Femur (tissue), 1 donor: ENCODE data around the gene GOLGA8A.
A peak's percentile ranks its signal among the peaks of the same experiment; 100 is the strongest.
"Not testable (repeated sequence)": the region's sequence is repeated elsewhere in the genome, so short reads cannot be mapped to it uniquely, and the experiment has no call there.

ENCODE experiments used
- DNase-seq: peaks from one replicate; pipeline ENCODE4 v3.0.0-alpha.2; 2017

GOLGA8A gene, protein sequence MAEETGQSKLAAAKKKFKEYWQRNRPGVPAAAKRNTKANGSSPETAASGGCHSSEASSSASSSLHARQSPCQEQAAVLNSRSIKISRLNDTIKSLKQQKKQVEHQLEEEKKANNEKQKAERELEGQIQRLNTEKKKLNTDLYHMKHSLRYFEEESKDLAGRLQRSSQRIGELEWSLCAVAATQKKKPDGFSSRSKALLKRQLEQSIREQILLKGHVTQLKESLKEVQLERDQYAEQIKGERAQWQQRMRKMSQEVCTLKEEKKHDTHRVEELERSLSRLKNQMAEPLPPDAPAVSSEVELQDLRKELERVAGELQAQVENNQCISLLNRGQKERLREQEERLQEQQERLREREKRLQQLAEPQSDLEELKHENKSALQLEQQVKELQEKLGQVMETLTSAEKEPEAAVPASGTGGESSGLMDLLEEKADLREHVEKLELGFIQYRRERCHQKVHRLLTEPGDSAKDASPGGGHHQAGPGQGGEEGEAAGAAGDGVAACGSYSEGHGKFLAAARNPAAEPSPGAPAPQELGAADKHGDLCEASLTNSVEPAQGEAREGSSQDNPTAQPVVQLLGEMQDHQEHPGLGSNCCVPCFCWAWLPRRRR

DNA sequence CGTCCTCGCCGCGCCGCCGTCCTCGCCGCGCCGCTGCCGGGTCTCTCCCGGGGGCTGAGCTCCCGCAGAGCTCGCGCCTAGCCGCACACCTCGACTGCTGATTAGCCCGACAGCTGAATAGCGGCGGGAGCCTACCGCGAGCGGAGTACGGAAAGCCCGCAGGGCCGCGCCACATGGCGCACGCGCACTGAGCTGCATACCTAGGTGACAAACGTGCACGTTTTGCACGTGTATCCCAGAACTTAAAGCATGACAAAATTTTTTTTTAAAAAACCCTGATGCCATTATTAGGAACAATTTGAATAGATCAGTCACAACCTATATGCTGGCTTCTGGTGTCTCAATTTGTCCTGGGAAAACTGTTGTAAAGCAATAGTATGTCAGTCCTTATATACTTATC is at the start of gene GOLGA8A:
GOLGA8A (minus strand) TSS at position 122 of the 400 bp plus-strand sequence. CDS start 48,117 bp downstream, outside the sequence.
- peak; percentile 82 for DNase-seq

GRCh38 chr15:34483644-34484043 is 46.0 kb upstream of the GOLGA8A start:
- no peak for DNase-seq

DNA sequence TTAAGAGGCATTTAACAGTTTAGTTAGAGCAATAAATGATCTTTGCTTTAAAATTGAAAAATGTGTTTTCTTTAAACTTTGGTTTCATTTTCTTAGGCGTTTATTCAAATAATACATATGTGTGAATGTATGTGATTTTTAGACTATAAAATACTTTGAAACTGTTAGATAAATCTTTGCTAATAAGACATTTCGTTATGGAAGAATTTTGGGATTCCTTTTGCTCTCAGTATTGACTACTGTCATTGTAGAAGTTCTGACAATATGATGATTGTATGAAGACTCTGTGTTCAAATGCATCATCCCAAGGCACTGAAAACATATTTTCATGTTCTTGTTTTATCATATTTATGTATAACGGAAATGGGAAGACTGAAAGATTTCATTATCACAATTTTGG is 43.8 kb upstream of the GOLGA8A start:
- no peak for DNase-seq

DNA sequence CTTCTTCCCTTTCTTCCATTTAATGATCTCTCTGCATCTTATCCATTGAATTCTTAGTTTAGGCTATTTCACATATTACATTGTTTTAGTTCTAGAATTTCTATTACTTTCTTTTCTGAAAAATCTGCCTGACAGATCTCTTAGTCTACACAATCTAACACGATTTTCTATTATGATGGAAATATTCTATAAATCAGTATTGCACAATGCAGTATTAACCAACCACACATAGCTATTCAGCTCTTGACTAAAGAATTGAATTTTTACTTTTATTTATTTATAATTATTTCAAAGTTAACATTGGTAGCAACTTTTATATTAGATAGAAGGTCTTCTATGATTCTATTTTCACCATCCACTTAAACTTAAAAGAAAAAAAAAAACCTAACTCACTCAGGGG is 36.2 kb upstream of the GOLGA8A start:
- DNase-seq = no peak

DNA sequence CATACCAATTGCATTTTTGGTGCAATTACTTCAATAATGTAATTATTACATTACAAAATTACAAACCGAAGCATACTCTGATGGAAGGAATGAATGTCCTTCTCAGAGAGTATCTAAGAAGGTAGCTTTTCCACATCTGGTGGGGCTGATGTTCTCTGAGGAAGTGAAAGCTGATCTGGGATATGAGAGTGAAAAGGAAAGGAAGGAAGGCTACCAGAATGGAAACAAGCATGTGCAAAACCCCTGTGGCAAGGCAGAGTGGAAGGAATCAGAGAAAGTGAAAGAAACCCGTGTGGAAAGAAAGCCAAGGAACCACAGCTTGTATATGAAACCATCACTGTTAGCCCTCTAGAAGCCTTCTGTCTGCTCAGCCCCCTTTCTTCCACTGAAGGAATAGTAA is 35.3 kb upstream of the GOLGA8A start:
- no peak for DNase-seq

DNA sequence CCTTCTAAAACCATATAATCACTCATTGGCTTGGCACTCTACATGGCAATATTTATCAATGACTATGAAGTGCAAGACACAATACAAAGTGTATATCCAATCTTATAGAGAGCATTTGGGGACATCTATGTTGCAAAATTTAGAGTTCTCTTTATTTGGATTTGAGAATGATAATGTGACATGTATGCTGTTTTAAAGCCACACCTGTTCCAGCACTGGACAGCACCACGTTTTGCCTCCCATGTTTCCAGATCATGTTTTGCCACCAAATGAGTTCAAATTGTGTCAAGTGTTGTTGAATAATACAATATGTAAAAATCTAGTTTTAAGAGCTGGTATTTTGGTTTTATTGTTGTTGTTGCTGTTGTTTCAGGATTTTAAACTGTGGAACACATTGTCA is 33.3 kb upstream of the GOLGA8A start:
- DNase-seq = no peak

- no peak for DNase-seq
Observed at GRCh38 chr15:34470091-34470490, 32.5 kb upstream of the GOLGA8A start.

DNA sequence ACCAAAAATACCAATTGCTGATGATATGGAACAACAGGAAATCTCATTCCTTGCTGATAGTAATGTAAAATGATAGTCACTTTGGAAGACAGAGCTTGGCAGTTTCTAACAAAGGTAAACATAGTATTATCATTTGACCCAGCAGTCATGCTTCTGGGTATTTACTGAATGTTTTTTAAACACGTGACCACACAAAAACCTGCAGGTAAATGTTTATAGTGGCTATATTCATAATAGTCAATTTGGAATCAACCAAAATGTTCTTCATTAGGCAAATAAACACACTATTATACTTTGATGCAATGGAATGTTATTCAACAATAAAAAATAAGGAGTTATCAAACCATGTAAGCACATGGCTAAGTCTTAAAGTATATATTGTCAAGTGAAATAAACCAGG is 24.1 kb upstream of the GOLGA8A start:
- no peak for DNase-seq

GRCh38 chr15:34460451-34460850 is 22.8 kb upstream of the GOLGA8A start:
- DNase-seq = no peak

- no peak for DNase-seq
Observed at GRCh38 chr15:34456658-34457057, 19.1 kb upstream of the GOLGA8A start.

DNA sequence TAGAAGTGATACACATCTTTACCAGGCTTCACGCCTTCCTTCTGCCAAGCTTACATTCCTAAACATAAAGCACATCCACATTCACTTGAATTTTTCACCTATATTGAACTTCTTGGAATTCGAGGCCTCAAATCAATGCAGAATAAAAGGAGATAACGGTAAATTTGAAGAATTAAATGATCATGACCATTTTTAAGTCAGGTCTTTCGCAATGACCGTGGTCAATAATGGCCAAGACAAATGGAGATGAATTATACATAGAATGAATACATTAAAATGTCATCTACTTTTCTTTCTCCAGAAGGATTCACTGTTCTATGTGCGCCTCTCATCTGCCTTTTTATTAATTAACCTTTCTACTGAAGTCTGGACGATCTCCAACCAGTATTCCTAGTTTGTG is 5.3 kb upstream of the GOLGA8A start:
- no peak for DNase-seq

DNA sequence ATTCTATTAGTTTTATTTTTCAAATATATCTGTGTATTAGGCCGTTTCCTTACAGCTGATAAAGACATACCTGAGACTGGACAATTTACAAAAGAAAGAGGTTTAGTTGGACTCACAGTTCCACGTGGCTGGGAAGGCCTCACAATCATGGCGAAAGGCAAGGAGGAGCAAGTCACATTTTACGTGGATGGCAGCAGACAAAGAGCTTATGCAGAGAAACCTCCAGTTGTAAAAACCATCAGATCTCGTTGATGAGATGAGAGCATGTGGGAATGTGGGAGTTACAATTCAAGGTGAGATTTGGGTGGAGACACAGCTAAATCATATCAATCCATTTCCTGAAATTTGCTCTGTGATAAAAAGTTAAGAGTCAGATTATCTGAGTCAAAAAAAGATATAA is 2.3 kb upstream of the GOLGA8A start:
- DNase-seq = no peak

- DNase-seq = peak; percentile 57
Observed at GRCh38 chr15:34436956-34437442, 609 bp downstream of the GOLGA8A start.

DNA sequence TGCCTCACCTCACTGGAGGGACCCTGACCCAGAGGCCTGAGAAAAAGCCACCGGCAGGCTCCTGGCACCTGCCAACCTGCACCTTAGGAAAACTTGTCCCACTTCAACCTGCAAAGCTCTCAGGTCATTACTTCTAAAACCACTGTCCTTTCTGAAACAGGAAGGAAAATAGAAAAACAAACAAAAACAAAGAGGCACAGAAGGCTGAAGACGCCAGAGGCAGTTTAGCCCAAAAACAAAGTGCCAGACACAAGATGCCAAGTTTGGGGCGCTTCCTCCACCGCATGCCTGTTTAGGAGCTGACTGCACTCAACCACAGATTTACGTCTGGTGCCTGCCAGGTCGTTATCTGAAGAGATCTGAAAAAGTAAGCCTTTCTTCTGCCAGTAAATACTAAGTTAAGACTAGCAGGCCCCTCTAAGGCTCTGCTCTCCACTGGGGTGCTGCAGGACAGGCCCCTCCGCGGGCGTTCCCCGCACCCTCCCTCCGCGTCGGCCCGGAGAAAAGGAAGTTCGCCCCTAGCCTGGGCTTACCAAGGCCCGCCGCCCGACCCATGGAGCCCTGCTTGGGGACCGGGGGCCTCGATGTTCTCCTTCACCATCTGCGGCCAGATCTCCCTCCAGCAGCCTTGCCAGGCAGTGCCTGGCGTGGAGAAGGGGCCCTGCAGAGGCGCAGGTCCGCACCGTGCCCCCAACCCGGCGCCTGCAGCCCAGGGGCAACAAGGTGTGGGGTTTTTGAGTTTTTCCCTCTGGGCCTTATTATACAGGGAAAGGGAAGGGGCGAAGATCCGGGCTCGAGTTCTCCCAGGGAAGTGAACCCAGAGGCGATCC is 1.3 kb downstream of the GOLGA8A start:
- DNase-seq = no peak

DNA sequence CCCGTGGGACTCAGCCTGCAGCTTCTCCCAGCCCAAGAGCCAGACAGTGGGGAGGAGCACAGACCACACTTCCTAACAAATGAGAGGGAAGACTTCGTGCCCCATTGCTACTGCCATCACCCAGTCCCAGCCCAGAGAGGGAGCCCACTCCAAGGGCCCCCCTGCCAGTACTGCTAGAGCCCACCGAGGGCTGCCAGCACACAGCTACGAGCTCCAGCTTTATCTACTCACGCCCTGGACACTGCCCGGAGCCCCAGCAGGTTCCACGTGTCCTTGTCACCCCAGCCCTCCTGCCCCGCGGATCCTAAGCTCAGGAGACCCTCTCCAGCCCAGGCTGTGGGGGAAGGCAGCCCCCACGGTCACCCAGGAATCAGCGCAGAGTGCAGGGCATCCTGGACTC is 1.9 kb downstream of the GOLGA8A start:
- DNase-seq = no peak

GRCh38 chr15:34434627-34435305 is 2.8 kb downstream of the GOLGA8A start:
- no peak for DNase-seq

GRCh38 chr15:34433956-34434626 is 3.5 kb downstream of the GOLGA8A start:
- DNase-seq = not testable (repeated sequence)

- DNase-seq = not testable (repeated sequence)
Observed at GRCh38 chr15:34430642-34431041, 7.0 kb downstream of the GOLGA8A start.

DNA sequence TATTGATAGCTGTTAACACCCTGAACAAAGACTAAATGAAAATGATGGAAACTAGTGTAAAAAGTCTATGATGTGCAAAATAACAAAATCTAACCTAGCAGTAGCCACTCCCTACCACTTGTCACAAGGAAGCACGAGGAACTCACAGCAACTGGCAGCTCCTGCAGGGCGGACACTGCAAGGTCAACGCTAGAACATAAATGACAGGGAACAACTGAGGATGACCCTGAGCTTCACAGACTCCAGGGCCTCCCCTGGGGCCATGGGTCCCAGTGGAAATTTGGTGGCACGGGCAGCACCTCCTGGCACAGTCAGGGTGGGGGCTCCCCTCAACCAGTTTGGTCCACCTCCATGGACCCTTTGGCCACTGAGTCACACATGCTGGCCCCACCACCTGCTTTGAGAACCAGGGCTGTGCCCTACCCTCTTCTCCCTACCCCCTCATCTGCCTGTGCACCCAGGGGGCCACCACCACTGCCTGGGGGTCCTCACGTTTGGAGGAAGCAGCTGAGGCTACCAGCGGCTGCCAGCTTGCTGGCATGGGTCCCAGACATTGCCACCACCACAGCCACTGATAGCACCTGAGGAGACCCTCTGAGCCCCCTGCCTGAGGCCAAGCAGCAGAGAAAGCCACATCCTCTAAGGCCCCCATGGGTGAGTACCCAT is 14.1 kb downstream of the GOLGA8A start:
- not testable (repeated sequence) for DNase-seq

DNA sequence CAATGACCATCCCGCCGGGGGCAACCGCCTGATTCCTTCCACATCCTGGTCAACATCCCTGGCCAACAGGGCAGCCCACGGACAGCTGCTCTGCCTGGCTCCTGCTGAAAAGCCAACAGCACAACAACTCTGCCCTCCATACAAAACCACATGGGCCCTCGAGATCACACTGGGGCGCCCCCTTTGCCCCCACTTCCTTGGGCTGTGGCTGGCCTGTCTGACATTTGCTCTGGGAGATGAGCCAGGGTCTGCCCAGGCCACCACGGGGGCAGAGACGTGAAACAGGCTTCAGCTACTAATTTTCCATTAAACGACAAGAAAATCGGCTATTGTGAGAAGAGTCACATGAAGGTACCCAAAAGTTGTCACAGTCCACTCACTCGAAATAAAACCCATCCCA is 16.7 kb downstream of the GOLGA8A start:
- not testable (repeated sequence) for DNase-seq

DNA sequence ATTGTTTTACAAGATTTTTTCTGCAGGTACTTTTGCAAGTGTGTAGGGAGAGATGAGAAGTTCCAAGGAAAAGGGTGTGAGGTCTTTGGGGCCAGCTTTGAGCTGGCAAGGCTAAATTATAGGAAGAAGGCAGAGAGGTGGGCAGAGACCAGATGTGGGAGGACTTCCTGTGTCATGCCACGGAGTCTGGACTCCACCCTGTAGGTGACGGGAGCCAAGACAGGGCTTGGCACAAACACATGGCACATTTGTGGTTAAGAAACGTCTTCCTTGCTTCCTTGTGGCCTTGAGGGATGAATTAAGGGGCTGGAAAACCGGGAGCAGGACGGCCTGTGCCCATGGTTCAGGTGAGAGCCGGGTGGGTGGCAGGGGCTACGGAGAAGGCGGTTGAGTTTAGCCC is 19.2 kb downstream of the GOLGA8A start:
- not testable (repeated sequence) for DNase-seq

GRCh38 chr15:34409511-34409910 is 28.1 kb downstream of the GOLGA8A start:
- not testable (repeated sequence) for DNase-seq
